DND-41 (cell line): ENCODE measurements around the gene YBX1.

Source experiments
- ATAC-seq: fragments of 200-7000 bp; cut with Tn5 transposase; 3 replicates; pipeline ENCODE4 v1.9.1; 2021; ENCODE audit warnings: low read depth; ENCODE audit not compliant: insufficient read depth
- DNase-seq: peaks from one replicate; pipeline ENCODE4 v3.0.0-alpha.2; 2020
- H2AFZ ChIP-seq: 2 replicates; pipeline ENCODE4 v1.6.0; 2012; ENCODE audit warnings: low read depth, low read length
- H3K27ac ChIP-seq: 2 replicates; pipeline ENCODE4 v1.5.1; 2012; ENCODE audit warnings: low read length, inconsistent platforms
- H3K27me3 ChIP-seq: fragments of 200-600 bp; sonication (generic); 2 replicates; pipeline ENCODE4 v1.6.0; 2012; ENCODE audit warnings: low read length, mild to moderate bottlenecking, inconsistent platforms; ENCODE audit not compliant: insufficient read depth, poor library complexity
- H3K36me3 ChIP-seq: 2 replicates; pipeline ENCODE4 v1.5.1; 2012; ENCODE audit warnings: low read length, inconsistent platforms; ENCODE audit not compliant: insufficient read depth
- H3K4me1 ChIP-seq: 2 replicates; pipeline ENCODE4 v1.5.1; 2012; ENCODE audit warnings: mild to moderate bottlenecking, low read length; ENCODE audit not compliant: insufficient read depth
- H3K4me2 ChIP-seq: 2 replicates; pipeline ENCODE4 v1.6.0; 2012; ENCODE audit warnings: mild to moderate bottlenecking, moderate library complexity, low read length, inconsistent platforms; ENCODE audit not compliant: insufficient read depth
- H3K4me3 ChIP-seq, 2 experiments: fragments of 200-600 bp in 1 of 2; shearing (Covaris generic) in 1 of 2; 2 replicates each; pipeline ENCODE4 v1.5.1; 2012 to 2016; ENCODE audit warnings: inconsistent platforms in 2 of 2, low read length in 2 of 2, mild to moderate bottlenecking in 2 of 2, low read depth in 1 of 2, moderate library complexity in 1 of 2
- H3K79me2 ChIP-seq: 2 replicates; pipeline ENCODE4 v1.6.0; 2012; ENCODE audit warnings: low read length, inconsistent platforms; ENCODE audit not compliant: insufficient read depth
- H3K9ac ChIP-seq: 2 replicates; pipeline ENCODE4 v1.6.0; 2012; ENCODE audit warnings: low read depth, mild to moderate bottlenecking, inconsistent platforms, low read length, moderate library complexity
- H3K9me3 ChIP-seq: 2 replicates; pipeline ENCODE4 v1.5.1; 2012; ENCODE audit warnings: low read length, moderate library complexity, mild to moderate bottlenecking, inconsistent platforms; ENCODE audit not compliant: insufficient read depth, severe bottlenecking
- H4K20me1 ChIP-seq: 2 replicates; pipeline ENCODE4 v1.6.0; 2012; ENCODE audit warnings: low read length; ENCODE audit not compliant: insufficient read depth
- EZH2 ChIP-seq: IDR thresholded peaks from 3 replicates; pipeline ENCODE4 v1.6.1; 2012; ENCODE audit warnings: borderline replicate concordance, low read depth, mild to moderate bottlenecking, moderate library complexity, low read length, inconsistent platforms; ENCODE audit not compliant: severe bottlenecking
- TF ChIP-seq, protein P1 (sequence below): IDR thresholded peaks from 2 replicates; pipeline ENCODE4 v1.5.1; 2012; ENCODE audit warnings: borderline replicate concordance, low read length, moderate library complexity, mild to moderate bottlenecking; ENCODE audit not compliant: poor library complexity, severe bottlenecking; ENCODE audit errors: extremely low read depth

Gene YBX1

DNA sequence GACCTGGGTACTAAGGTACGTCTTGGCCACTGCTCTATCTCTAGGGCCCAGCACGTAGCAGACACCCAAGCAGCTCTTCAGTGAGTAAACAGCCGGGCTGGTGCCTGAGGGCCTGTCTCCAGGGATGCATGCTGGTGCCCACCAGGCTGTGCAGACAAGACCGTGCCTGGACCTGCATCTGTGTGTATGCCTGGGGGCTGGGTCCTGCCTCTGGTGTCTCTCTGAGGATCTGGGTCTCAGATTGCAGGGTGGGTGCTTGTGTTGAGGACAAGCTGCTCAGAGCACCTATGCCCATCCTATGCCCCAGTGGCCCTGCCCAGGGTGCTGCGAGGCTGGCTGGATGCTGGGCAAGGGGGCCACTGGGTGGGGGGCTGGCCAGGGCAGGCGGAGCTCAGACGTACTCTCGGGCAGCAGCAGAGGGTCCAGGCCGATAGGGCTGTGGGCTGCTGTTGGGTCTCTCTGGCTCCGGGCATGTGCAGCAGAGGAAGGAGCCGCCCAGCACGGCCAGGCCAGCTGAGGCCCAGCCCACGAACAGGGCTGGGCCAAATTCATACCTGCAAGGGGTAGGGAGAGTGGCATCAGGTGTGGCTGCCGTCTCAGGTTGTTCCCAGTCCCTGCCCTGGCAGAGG is 53.4 kb downstream of the YBX1 start:
- H3K4me1 ChIP-seq: no peaks in the 10 kb centered on the region
- no peaks in the 10 kb centered on the region for H3K36me3 ChIP-seq
- no peaks in the 10 kb centered on the region for H3K27me3 ChIP-seq
- DNase-seq (no peak), ATAC-seq (no peak)
- no peak overlapping the region for H3K27ac ChIP-seq
- H2AFZ ChIP-seq: no peak overlapping the region
- H3K9me3 ChIP-seq: no peaks in the 10 kb centered on the region
- no peak overlapping the region for H3K4me3 ChIP-seq
- H3K4me2 ChIP-seq: no peak overlapping the region
- no peaks in the 10 kb centered on the region for H4K20me1 ChIP-seq
- H3K79me2 ChIP-seq: no peaks in the 10 kb centered on the region
- no peak for TF ChIP-seq EZH2
- TF ChIP-seq, protein P1, sequence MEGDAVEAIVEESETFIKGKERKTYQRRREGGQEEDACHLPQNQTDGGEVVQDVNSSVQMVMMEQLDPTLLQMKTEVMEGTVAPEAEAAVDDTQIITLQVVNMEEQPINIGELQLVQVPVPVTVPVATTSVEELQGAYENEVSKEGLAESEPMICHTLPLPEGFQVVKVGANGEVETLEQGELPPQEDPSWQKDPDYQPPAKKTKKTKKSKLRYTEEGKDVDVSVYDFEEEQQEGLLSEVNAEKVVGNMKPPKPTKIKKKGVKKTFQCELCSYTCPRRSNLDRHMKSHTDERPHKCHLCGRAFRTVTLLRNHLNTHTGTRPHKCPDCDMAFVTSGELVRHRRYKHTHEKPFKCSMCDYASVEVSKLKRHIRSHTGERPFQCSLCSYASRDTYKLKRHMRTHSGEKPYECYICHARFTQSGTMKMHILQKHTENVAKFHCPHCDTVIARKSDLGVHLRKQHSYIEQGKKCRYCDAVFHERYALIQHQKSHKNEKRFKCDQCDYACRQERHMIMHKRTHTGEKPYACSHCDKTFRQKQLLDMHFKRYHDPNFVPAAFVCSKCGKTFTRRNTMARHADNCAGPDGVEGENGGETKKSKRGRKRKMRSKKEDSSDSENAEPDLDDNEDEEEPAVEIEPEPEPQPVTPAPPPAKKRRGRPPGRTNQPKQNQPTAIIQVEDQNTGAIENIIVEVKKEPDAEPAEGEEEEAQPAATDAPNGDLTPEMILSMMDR: no peak
- H3K9ac ChIP-seq: no peak overlapping the region

DNA sequence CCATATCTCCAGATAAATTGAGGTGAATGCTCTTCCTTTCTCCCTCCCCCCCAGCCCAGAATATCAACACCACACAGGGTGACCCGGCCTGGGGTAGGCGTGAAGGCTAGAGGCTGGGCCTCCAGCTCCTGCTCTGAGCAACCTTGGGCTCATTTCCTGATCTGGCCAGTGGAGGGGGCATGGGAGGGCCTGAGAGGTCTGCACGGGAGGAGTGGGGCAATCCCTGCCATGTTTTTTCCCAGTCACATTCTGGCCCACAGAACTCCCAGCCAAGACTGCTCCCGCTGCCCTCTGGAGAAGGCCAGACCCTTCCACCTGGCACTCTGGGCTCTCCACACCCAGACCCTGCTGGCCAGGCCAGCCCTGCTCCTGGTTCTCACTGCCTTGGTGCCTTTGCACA is 53.9 kb downstream of the YBX1 start:
- Histone ChIP-seq H3K9ac (no peak overlapping the region), H3K27ac (no peak overlapping the region), H3K79me2 (no peaks in the 10 kb centered on the region), H3K36me3 (no peaks in the 10 kb centered on the region), H3K4me3 (no peak overlapping the region), H3K9me3 (no peaks in the 10 kb centered on the region), H3K4me1 (no peaks in the 10 kb centered on the region), H2AFZ (no peak overlapping the region), H3K27me3 (no peaks in the 10 kb centered on the region), H3K4me2 (no peak overlapping the region), H4K20me1 (no peaks in the 10 kb centered on the region)
- TF ChIP-seq EZH2: no peak
- TF ChIP-seq, protein P1: peak; percentile 24
- no peak for DNase-seq
- 0 out of 3 replicates have a peak, but pooled peaks have one; percentile 39 for ATAC-seq

DNA sequence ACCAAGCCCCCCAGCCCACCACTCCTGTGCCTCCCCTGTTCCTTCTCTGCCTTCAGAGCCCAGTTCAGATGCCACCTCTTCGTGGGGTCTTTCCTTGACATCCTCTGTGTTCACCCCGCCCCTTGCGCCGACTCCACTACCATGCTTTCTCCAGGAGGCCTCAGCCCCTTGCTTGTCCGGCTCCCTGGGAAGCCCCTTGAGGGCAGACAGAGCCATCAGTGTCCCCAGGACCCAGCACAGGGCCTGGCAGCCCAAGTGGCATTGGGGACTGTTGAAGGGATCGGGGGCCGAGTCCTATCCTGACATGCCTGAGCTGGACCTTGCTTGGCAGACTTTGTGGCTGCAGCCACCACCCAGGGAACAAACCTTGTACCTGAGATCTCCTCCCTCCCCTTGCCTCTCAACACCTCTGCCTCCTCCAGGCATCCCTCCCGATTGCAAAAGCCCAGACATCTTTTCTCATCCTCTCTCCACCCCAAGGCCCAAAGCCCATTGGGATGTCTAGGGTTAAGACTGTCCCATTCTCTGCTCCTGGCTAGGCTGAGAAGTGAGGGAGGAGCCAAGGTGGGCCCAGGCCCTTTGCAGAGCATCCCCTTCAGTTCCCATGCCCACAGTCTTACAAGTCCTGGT is 54.5 kb downstream of the YBX1 start:
- Histone ChIP-seq H3K27ac (no peak overlapping the region), H3K4me1 (no peaks in the 10 kb centered on the region), H3K79me2 (no peaks in the 10 kb centered on the region), H3K27me3 (no peaks in the 10 kb centered on the region), H2AFZ (no peak overlapping the region), H3K4me2 (no peak overlapping the region), H3K9me3 (no peaks in the 10 kb centered on the region), H3K36me3 (no peaks in the 10 kb centered on the region), H3K9ac (no peak overlapping the region), H4K20me1 (no peaks in the 10 kb centered on the region), H3K4me3 (no peak overlapping the region)
- TF ChIP-seq, protein P1: no peak
- TF ChIP-seq EZH2: no peak
- DNase-seq (no peak), ATAC-seq (no peak)
